ENCODE measurements around the gene PCDH9.

The PCDH9 gene

GRCh38 chr13:67036699-67037457 lies 193.3 kb downstream of the PCDH9 start:
- TF ChIP-seq ZNF274 (IDR thresholded peaks at IDR 0.05; ENCODE audit: low read depth, low read length): no peak
- no peak for TF ChIP-seq SUZ12 (IDR thresholded peaks at IDR 0.05; ENCODE audit: extremely low read depth, insufficient read depth, insufficient read length)
- no peak for TF ChIP-seq YY1 (IDR thresholded peaks at IDR 0.05; ENCODE audit: insufficient read depth, insufficient read length)
- Histone ChIP-seq H3K9ac (ENCODE audit: insufficient read length, low read depth) (no peak overlapping the region), H3K36me3 (ENCODE audit: insufficient read depth, insufficient read length, low read length) (no peaks in the 10 kb centered on the region), H3K9me3 (ENCODE audit: insufficient read depth, low read length) (no peaks in the 10 kb centered on the region), H3K4me3 (ENCODE audit: insufficient read length, low read depth) (no peak overlapping the region), H3K27me3 (ENCODE audit: insufficient read depth, insufficient read length) (no peaks in the 10 kb centered on the region), H3K4me1 (ENCODE audit: insufficient read depth, insufficient read length) (no peaks in the 10 kb centered on the region)
- DNase-seq (ENCODE audit: low read depth, low spot score): no peak

GRCh38 chr13:67033170-67033569 lies 197.0 kb downstream of the PCDH9 start:
- Histone ChIP-seq H3K4me1 (ENCODE audit: insufficient read depth, insufficient read length) (no peaks in the 10 kb centered on the region), H3K9me3 (ENCODE audit: insufficient read depth, low read length) (no peaks in the 10 kb centered on the region), H3K4me3 (ENCODE audit: insufficient read length, low read depth) (no peak overlapping the region), H3K9ac (ENCODE audit: insufficient read length, low read depth) (no peak overlapping the region), H3K27me3 (ENCODE audit: insufficient read depth, insufficient read length) (no peaks in the 10 kb centered on the region), H3K36me3 (ENCODE audit: insufficient read depth, insufficient read length, low read length) (no peaks in the 10 kb centered on the region)
- TF ChIP-seq YY1 (IDR thresholded peaks at IDR 0.05; ENCODE audit: insufficient read depth, insufficient read length): no peak
- no peak for TF ChIP-seq SUZ12 (IDR thresholded peaks at IDR 0.05; ENCODE audit: extremely low read depth, insufficient read depth, insufficient read length)
- no peak for TF ChIP-seq ZNF274 (IDR thresholded peaks at IDR 0.05; ENCODE audit: low read depth, low read length)
- DNase-seq (ENCODE audit: low read depth, low spot score): no peak

GRCh38 chr13:67023130-67023876 lies 206.8 kb downstream of the PCDH9 start:
- TF ChIP-seq SUZ12 (IDR thresholded peaks at IDR 0.05; ENCODE audit: extremely low read depth, insufficient read depth, insufficient read length): no peak
- no peak for TF ChIP-seq YY1 (IDR thresholded peaks at IDR 0.05; ENCODE audit: insufficient read depth, insufficient read length)
- no peak for TF ChIP-seq ZNF274 (IDR thresholded peaks at IDR 0.05; ENCODE audit: low read depth, low read length)
- no peak overlapping the region for H3K4me3 ChIP-seq (ENCODE audit: insufficient read length, low read depth)
- H3K36me3 ChIP-seq (ENCODE audit: insufficient read depth, insufficient read length, low read length): no peaks in the 10 kb centered on the region
- H3K9me3 ChIP-seq (ENCODE audit: insufficient read depth, low read length): no peaks in the 10 kb centered on the region
- H3K9ac ChIP-seq (ENCODE audit: insufficient read length, low read depth): no peak overlapping the region
- no peaks in the 10 kb centered on the region for H3K4me1 ChIP-seq (ENCODE audit: insufficient read depth, insufficient read length)
- DNase-seq (ENCODE audit: low read depth, low spot score): peak; percentile 6
- no peaks in the 10 kb centered on the region for H3K27me3 ChIP-seq (ENCODE audit: insufficient read depth, insufficient read length)

GRCh38 chr13:67018775-67019174 lies 211.4 kb downstream of the PCDH9 start:
- no peaks in the 10 kb centered on the region for H3K4me1 ChIP-seq (ENCODE audit: insufficient read depth, insufficient read length)
- H3K9me3 ChIP-seq (ENCODE audit: insufficient read depth, low read length): no peaks in the 10 kb centered on the region
- no peak overlapping the region for H3K9ac ChIP-seq (ENCODE audit: insufficient read length, low read depth)
- TF ChIP-seq SUZ12 (IDR thresholded peaks at IDR 0.05; ENCODE audit: extremely low read depth, insufficient read depth, insufficient read length) (no peak), ZNF274 (IDR thresholded peaks at IDR 0.05; ENCODE audit: low read depth, low read length) (no peak), YY1 (IDR thresholded peaks at IDR 0.05; ENCODE audit: insufficient read depth, insufficient read length) (no peak)
- H3K4me3 ChIP-seq (ENCODE audit: insufficient read length, low read depth): no peak overlapping the region
- H3K36me3 ChIP-seq (ENCODE audit: insufficient read depth, insufficient read length, low read length): no peaks in the 10 kb centered on the region
- H3K27me3 ChIP-seq (ENCODE audit: insufficient read depth, insufficient read length): no peaks in the 10 kb centered on the region
- DNase-seq (ENCODE audit: low read depth, low spot score): no peak

GRCh38 chr13:67017276-67017675 lies 212.9 kb downstream of the PCDH9 start:
- H3K36me3 ChIP-seq (ENCODE audit: insufficient read depth, insufficient read length, low read length): no peaks in the 10 kb centered on the region
- H3K9me3 ChIP-seq (ENCODE audit: insufficient read depth, low read length): no peaks in the 10 kb centered on the region
- TF ChIP-seq YY1 (IDR thresholded peaks at IDR 0.05; ENCODE audit: insufficient read depth, insufficient read length) (no peak), ZNF274 (IDR thresholded peaks at IDR 0.05; ENCODE audit: low read depth, low read length) (no peak), SUZ12 (IDR thresholded peaks at IDR 0.05; ENCODE audit: extremely low read depth, insufficient read depth, insufficient read length) (no peak)
- no peak overlapping the region for H3K4me3 ChIP-seq (ENCODE audit: insufficient read length, low read depth)
- no peak for DNase-seq (ENCODE audit: low read depth, low spot score)
- no peaks in the 10 kb centered on the region for H3K27me3 ChIP-seq (ENCODE audit: insufficient read depth, insufficient read length)
- no peak overlapping the region for H3K9ac ChIP-seq (ENCODE audit: insufficient read length, low read depth)
- H3K4me1 ChIP-seq (ENCODE audit: insufficient read depth, insufficient read length): no peaks in the 10 kb centered on the region

GRCh38 chr13:67015976-67016600 lies 214.0 kb downstream of the PCDH9 start:
- no peak for DNase-seq (ENCODE audit: low read depth, low spot score)
- no peak overlapping the region for H3K4me3 ChIP-seq (ENCODE audit: insufficient read length, low read depth)

GRCh38 chr13:67014399-67014798 lies 215.7 kb downstream of the PCDH9 start:
- Histone ChIP-seq H3K27me3 (ENCODE audit: insufficient read depth, insufficient read length) (no peaks in the 10 kb centered on the region), H3K9ac (ENCODE audit: insufficient read length, low read depth) (no peak overlapping the region), H3K36me3 (ENCODE audit: insufficient read depth, insufficient read length, low read length) (no peaks in the 10 kb centered on the region), H3K4me1 (ENCODE audit: insufficient read depth, insufficient read length) (no peaks in the 10 kb centered on the region), H3K9me3 (ENCODE audit: insufficient read depth, low read length) (no peaks in the 10 kb centered on the region), H3K4me3 (ENCODE audit: insufficient read length, low read depth) (no peak overlapping the region)
- DNase-seq (ENCODE audit: low read depth, low spot score): no peak
- no peak for TF ChIP-seq ZNF274 (IDR thresholded peaks at IDR 0.05; ENCODE audit: low read depth, low read length)
- no peak for TF ChIP-seq YY1 (IDR thresholded peaks at IDR 0.05; ENCODE audit: insufficient read depth, insufficient read length)
- TF ChIP-seq SUZ12 (IDR thresholded peaks at IDR 0.05; ENCODE audit: extremely low read depth, insufficient read depth, insufficient read length): no peak

More at GRCh38 chr13:67015976-67016600, 214.0 kb downstream of the PCDH9 start:
- Histone ChIP-seq H3K27me3 (ENCODE audit: insufficient read depth, insufficient read length) (no peaks in the 10 kb centered on the region), H3K36me3 (ENCODE audit: insufficient read depth, insufficient read length, low read length) (no peaks in the 10 kb centered on the region), H3K9me3 (ENCODE audit: insufficient read depth, low read length) (no peaks in the 10 kb centered on the region), H3K9ac (ENCODE audit: insufficient read length, low read depth) (no peak overlapping the region), H3K4me1 (ENCODE audit: insufficient read depth, insufficient read length) (no peaks in the 10 kb centered on the region)
- TF ChIP-seq SUZ12 (IDR thresholded peaks at IDR 0.05; ENCODE audit: extremely low read depth, insufficient read depth, insufficient read length): no peak
- TF ChIP-seq ZNF274 (IDR thresholded peaks at IDR 0.05; ENCODE audit: low read depth, low read length): no peak
- no peak for TF ChIP-seq YY1 (IDR thresholded peaks at IDR 0.05; ENCODE audit: insufficient read depth, insufficient read length)

Data from NT2/D1 (cell line).